HCT116 (cell line): ENCODE data around the gene TTC23L. TPM values are rescaled to one million over a fixed set of nuclear protein-coding genes. Genes with fewer than 3 reads are reported as not detected.

Experiments
- ATAC-seq: fragments of 200-7000 bp; cut with Tn5 transposase; 2 replicates; pipeline ENCODE4 v1.9.1; 2020; ENCODE audit warnings: mild to moderate bottlenecking, moderate library complexity
- BruUV-seq: library from RNA; stranded (reverse); fragments of 400-500 nt; replicated peaks from 2 replicates; lab custom pipeline; 2021; lab: Mats Ljungman, UMichigan
- CTCF ChIA-PET: fragments of 300-600 bp; sonication (Branson Sonifier 250); formaldehyde crosslinking; loops from one replicate; lab custom pipeline; 2021; ENCODE audit warnings: antibody characterized with exemption; lab: Charles Lee
- POLR2A ChIA-PET: fragments of 300-600, 350-600 bp; sonication (Branson Sonifier 250); formaldehyde crosslinking; loops from one replicate; lab custom pipeline; 2021; ENCODE audit warnings: antibody characterized with exemption; lab: Charles Lee
- RAD21 ChIA-PET, 2 experiments: fragments of 300-600 bp; sonication (Branson Sonifier 250); formaldehyde crosslinking; loops; one replicate each; lab custom pipeline; 2023; ENCODE audit warnings: low total read pairs in 2 of 2; ENCODE audit not compliant: uncharacterized antibody in 2 of 2, unreplicated experiment in 2 of 2, low non-redundant PET in 1 of 2; lab: Charles Lee
- DNase-seq: peaks from one replicate; pipeline ENCODE4 v3.0.0-alpha.2; 2010; ENCODE audit warnings: low read depth, low spot score
- H2AFZ ChIP-seq: fragments of 200-600 bp; shearing (Covaris generic), sonication (generic); 2 replicates; pipeline ENCODE4 v1.6.1; 2017; ENCODE audit warnings: low read depth, mixed run types, mixed read lengths, antibody characterized with exemption, low read length; ENCODE audit not compliant: poor library complexity, severe bottlenecking
- H3K27ac ChIP-seq: 2 replicates; pipeline ENCODE4 v1.5.1; 2012; ENCODE audit warnings: low read depth, low read length
- H3K27me3 ChIP-seq: fragments of 200-600 bp; sonication (generic); 2 replicates; pipeline ENCODE4 v1.6.1; 2016; ENCODE audit warnings: mixed run types, low read length, mixed read lengths; ENCODE audit not compliant: insufficient read depth
- H3K36me3 ChIP-seq, 2 experiments: fragments of 200-500 bp in 1 of 2; fragments of 200-600 bp in 1 of 2; sonication (Bioruptor generic) in 1 of 2; sonication (generic) in 1 of 2; 2 replicates each; pipeline versions ENCODE4 v1.5.1 to v1.6.1; 2014 to 2016; ENCODE audit warnings: low read length in 2 of 2, inconsistent platforms in 1 of 2, mixed read lengths in 1 of 2, mixed run types in 1 of 2; ENCODE audit not compliant: insufficient read depth in 2 of 2, control insufficient read depth in 1 of 2
- H3K4me1 ChIP-seq, 2 experiments: fragments of 200-600 bp in 1 of 2; sonication (generic) in 1 of 2; 2 replicates each; pipeline versions ENCODE4 v1.5.1 to v1.6.1; 2012 to 2017; ENCODE audit warnings: low read length in 2 of 2, inconsistent platforms in 1 of 2, mild to moderate bottlenecking in 1 of 2, mixed read lengths in 1 of 2, mixed run types in 1 of 2, moderate library complexity in 1 of 2; ENCODE audit not compliant: insufficient read depth in 2 of 2, control insufficient read depth in 1 of 2
- H3K4me2 ChIP-seq: fragments of 200-600 bp; sonication (generic); 2 replicates; pipeline ENCODE4 v1.6.1; 2017; ENCODE audit warnings: mixed run types, low read length, mixed read lengths
- H3K4me3 ChIP-seq, 2 experiments: fragments of 200-600 bp in 1 of 2; sonication (generic) in 1 of 2; replicated peaks in 1 of 2; 2 replicates each; pipeline ENCODE4 v1.5.1; 2011 to 2016; ENCODE audit warnings: low read length in 2 of 2, control low read depth in 1 of 2, low read depth in 1 of 2, mild to moderate bottlenecking in 1 of 2, mixed read lengths in 1 of 2, mixed run types in 1 of 2
- H3K79me2 ChIP-seq: fragments of 200-600 bp; sonication (generic); 2 replicates; pipeline ENCODE4 v1.6.1; 2017; ENCODE audit warnings: mild to moderate bottlenecking, mixed run types, low read length, moderate library complexity, mixed read lengths; ENCODE audit not compliant: insufficient read depth
- H3K9ac ChIP-seq: fragments of 200-600 bp; sonication (generic); 2 replicates; pipeline ENCODE4 v1.6.1; 2016; ENCODE audit warnings: low read length, mixed read lengths
- H3K9me2 ChIP-seq: fragments of 200-600 bp; sonication (generic), shearing (Covaris generic); 2 replicates; pipeline ENCODE4 v1.6.1; 2017; ENCODE audit warnings: mixed run types, mild to moderate bottlenecking, moderate library complexity; ENCODE audit not compliant: insufficient read depth
- H3K9me3 ChIP-seq, 2 experiments: fragments of 200-500 bp in 1 of 2; fragments of 200-600 bp in 1 of 2; sonication (Bioruptor generic) in 1 of 2; sonication (generic) in 1 of 2; 2 replicates each; pipeline ENCODE4 v1.6.1; 2014 to 2017; ENCODE audit warnings: low read length in 2 of 2, mixed read lengths in 2 of 2, inconsistent platforms in 1 of 2, low read depth in 1 of 2, mild to moderate bottlenecking in 1 of 2, mixed run types in 1 of 2, moderate library complexity in 1 of 2; ENCODE audit not compliant: control insufficient read depth in 1 of 2, insufficient read depth in 1 of 2
- H4K20me1 ChIP-seq: fragments of 200-600 bp; sonication (generic), shearing (Covaris generic); 2 replicates; pipeline ENCODE4 v1.6.1; 2017; ENCODE audit warnings: mixed run types, mild to moderate bottlenecking, moderate library complexity; ENCODE audit not compliant: insufficient read depth
- ATF3 ChIP-seq: IDR thresholded peaks from 2 replicates; pipeline ENCODE4 v1.6.1; 2012
- CBX3 ChIP-seq: IDR thresholded peaks from 2 replicates; pipeline ENCODE4 v1.6.1; 2012; ENCODE audit warnings: low read depth
- CEBPB ChIP-seq: IDR thresholded peaks from 2 replicates; pipeline ENCODE4 v1.6.1; 2012; ENCODE audit warnings: low read depth
- ELF1 ChIP-seq: IDR thresholded peaks from 2 replicates; pipeline ENCODE4 v1.6.1; 2012; ENCODE audit warnings: low read depth, borderline replicate concordance
- EZH2 ChIP-seq: fragments of 200-600 bp; sonication (generic); IDR thresholded peaks from 2 replicates; pipeline ENCODE4 v1.6.1; 2017; ENCODE audit warnings: antibody characterized with exemption, mixed run types
- FOSL1 ChIP-seq: IDR thresholded peaks from 2 replicates; pipeline ENCODE4 v1.6.1; 2012; ENCODE audit warnings: low read depth
- JUND ChIP-seq: IDR thresholded peaks from 2 replicates; pipeline ENCODE4 v1.6.1; 2012
- POLR2A ChIP-seq: IDR thresholded peaks from 2 replicates; pipeline ENCODE4 v1.7.0; 2011; ENCODE audit warnings: borderline replicate concordance; ENCODE audit not compliant: insufficient read depth, insufficient read length; ENCODE audit errors: extremely low read depth
- REST ChIP-seq: IDR thresholded peaks from 2 replicates; pipeline ENCODE4 v1.6.1; 2012; ENCODE audit warnings: low read depth
- SIN3A ChIP-seq: IDR thresholded peaks from 2 replicates; pipeline ENCODE4 v1.6.1; 2012; ENCODE audit warnings: low read depth
- SRF ChIP-seq: IDR thresholded peaks from 2 replicates; pipeline ENCODE4 v1.6.1; 2012; ENCODE audit warnings: low read depth
- TCF7L2 ChIP-seq: IDR thresholded peaks from 2 replicates; pipeline ENCODE4 v1.7.0; 2011; ENCODE audit warnings: borderline replicate concordance, inconsistent platforms; ENCODE audit not compliant: insufficient read depth, insufficient read length; ENCODE audit errors: extremely low read depth
- YY1 ChIP-seq: IDR thresholded peaks from 2 replicates; pipeline ENCODE4 v1.6.1; 2011; ENCODE audit warnings: low read length, low read depth, moderate library complexity, mild to moderate bottlenecking; ENCODE audit not compliant: insufficient replicate concordance; ENCODE audit errors: extremely low read depth
- ZBTB33 ChIP-seq: IDR thresholded peaks from 2 replicates; pipeline ENCODE4 v1.6.1; 2011; ENCODE audit warnings: mild to moderate bottlenecking, low read length, moderate library complexity; ENCODE audit not compliant: insufficient replicate concordance; ENCODE audit errors: extremely low read depth
- ZNF274 ChIP-seq: fragments of 200-500 bp; sonication (Bioruptor generic); IDR thresholded peaks from 2 replicates; pipeline ENCODE4 v1.6.1; 2014; ENCODE audit warnings: mild to moderate bottlenecking, low read depth, low read length, inconsistent platforms
- intact Hi-C: fragments of 100-400 bp; cut with micrococcal nuclease; formaldehyde crosslinking; loops from 2 replicates; pipeline ENCODE4 v1.10.0; 2022
- total RNA-seq: library from RNA; stranded (reverse); gene quantifications from one replicate; pipeline ENCODE4 v1.2.1, GENCODE V29; 2021; ENCODE audit not compliant: unreplicated experiment
- TF ChIP-seq, protein P1 (sequence below): IDR thresholded peaks from 2 replicates; pipeline ENCODE4 v1.6.1; 2012
- TF ChIP-seq, protein P2 (sequence below), 3 experiments: fragments of 200-600 bp in 1 of 3; sonication (generic) in 1 of 3; IDR thresholded peaks in 2 of 3; conservative IDR thresholded peaks in 1 of 3; 2 replicates each; pipeline ENCODE4 v1.5.1; 2012 to 2017; ENCODE audit warnings: low read depth in 2 of 3, low read length in 2 of 3, antibody characterized with exemption in 1 of 3, borderline replicate concordance in 1 of 3, control low read depth in 1 of 3, mild to moderate bottlenecking in 1 of 3, mixed read lengths in 1 of 3, mixed run types in 1 of 3, moderate library complexity in 1 of 3; ENCODE audit not compliant: insufficient read depth in 1 of 3

TTC23L gene
- total RNA-seq, 1 experiment from 2014 or later, result 1.0 TPM

- no peaks in the 10 kb centered on the region for H3K27me3 ChIP-seq
- peak; percentile 98 for ATAC-seq
- peak within 1 kb of the TSS; percentile 97 to 99 for H3K4me3 ChIP-seq
- RAD21 ChIA-PET, result interaction anchor here (0.8 to 1.0 kb wide), 2 partner anchors 14 to 88 kb away, joined by 4 to 6 read pairs; partner anchors contain the start of gene DNAJC21 (in 1 of the 2)
- peaks cover 15 to 27% of the 10 kb centered on the region in 2 experiments for H3K4me1 ChIP-seq
- intact Hi-C loops, result loop anchor here (1.0 kb wide), 1 partner anchor 14 kb away; the partner anchor contains the start of gene DNAJC21
- H3K9ac ChIP-seq, result peak within 1 kb of the TSS; percentile 97
- peak within 1 kb of the TSS; percentile 17 for H2AFZ ChIP-seq
- no peaks in the 10 kb centered on the region for H3K9me2 ChIP-seq
- peak within 1 kb of the TSS; percentile 81 for H3K27ac ChIP-seq
- H3K36me3 ChIP-seq, result peaks cover 19 to 29% of the 10 kb centered on the region in 2 experiments
- CTCF ChIA-PET, result interaction anchor here (1.0 to 1.6 kb wide), 3 partner anchors 9 to 429 kb away, joined by 4 to 6 read pairs (median 5); partner anchors contain the start of gene DNAJC21
- BruUV-seq, result TSS peak; percentile 60
- H3K4me2 ChIP-seq, result peak within 1 kb of the TSS; percentile 77
- peaks cover 92% of the 10 kb centered on the region for H3K79me2 ChIP-seq
- H3K9me3 ChIP-seq, result no peaks in the 10 kb centered on the region
- peaks cover 11% of the 10 kb centered on the region; the same call in 1 of the 2 replicates for H4K20me1 ChIP-seq
- peak; percentile 95 for DNase-seq
- POLR2A ChIA-PET, result interaction anchor here (0.8 to 1.7 kb wide), 7 partner anchors 8 to 229 kb away, joined by 3 to 26 read pairs (median 5); partner anchors contain the start of genes DNAJC21 and TTC23L
- TF ChIP-seq EZH2, result no peak
- no peak for TF ChIP-seq JUND
- no peak for TF ChIP-seq CEBPB
- no peak for TF ChIP-seq ATF3
- TF ChIP-seq POLR2A, result peak; percentile 82
- peak; percentile 70 for TF ChIP-seq TCF7L2
- TF ChIP-seq ZNF274, result no peak
- peak; percentile 88 for TF ChIP-seq CBX3
- TF ChIP-seq FOSL1, result no peak; the same call in 1 of the 2 replicates
- peak; percentile 96 for TF ChIP-seq YY1
- no peak for TF ChIP-seq REST
- peak; percentile 75 for TF ChIP-seq ZBTB33
- TF ChIP-seq SIN3A, result peak; percentile 92
- TF ChIP-seq ELF1, result peak; percentile 91
- TF ChIP-seq SRF, result peak; percentile 39; the same call in 1 of the 2 replicates
- TF ChIP-seq, protein P1, sequence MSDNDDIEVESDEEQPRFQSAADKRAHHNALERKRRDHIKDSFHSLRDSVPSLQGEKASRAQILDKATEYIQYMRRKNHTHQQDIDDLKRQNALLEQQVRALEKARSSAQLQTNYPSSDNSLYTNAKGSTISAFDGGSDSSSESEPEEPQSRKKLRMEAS, result peak; percentile 95
- TF ChIP-seq, protein P2, sequence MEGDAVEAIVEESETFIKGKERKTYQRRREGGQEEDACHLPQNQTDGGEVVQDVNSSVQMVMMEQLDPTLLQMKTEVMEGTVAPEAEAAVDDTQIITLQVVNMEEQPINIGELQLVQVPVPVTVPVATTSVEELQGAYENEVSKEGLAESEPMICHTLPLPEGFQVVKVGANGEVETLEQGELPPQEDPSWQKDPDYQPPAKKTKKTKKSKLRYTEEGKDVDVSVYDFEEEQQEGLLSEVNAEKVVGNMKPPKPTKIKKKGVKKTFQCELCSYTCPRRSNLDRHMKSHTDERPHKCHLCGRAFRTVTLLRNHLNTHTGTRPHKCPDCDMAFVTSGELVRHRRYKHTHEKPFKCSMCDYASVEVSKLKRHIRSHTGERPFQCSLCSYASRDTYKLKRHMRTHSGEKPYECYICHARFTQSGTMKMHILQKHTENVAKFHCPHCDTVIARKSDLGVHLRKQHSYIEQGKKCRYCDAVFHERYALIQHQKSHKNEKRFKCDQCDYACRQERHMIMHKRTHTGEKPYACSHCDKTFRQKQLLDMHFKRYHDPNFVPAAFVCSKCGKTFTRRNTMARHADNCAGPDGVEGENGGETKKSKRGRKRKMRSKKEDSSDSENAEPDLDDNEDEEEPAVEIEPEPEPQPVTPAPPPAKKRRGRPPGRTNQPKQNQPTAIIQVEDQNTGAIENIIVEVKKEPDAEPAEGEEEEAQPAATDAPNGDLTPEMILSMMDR (IDR thresholded peaks at IDR 0.05 in 2 of 3, conservative IDR thresholded peaks at IDR 0.05 in 1 of 3; ENCODE audit: borderline replicate concordance in 1 of 3, insufficient read depth in 1 of 3, low read depth in 2 of 3, low read length in 2 of 3), result no peak
Observed at GRCh38 chr5:34915139-34915855, 76.3 kb downstream of the TTC23L start, which contains the start of the genes BRIX1 and RAD1. BRIX1 (plus strand) TSS chr5:34915711; CDS start chr5:34915739, 28 bp downstream. RAD1 (minus strand) TSS chr5:34915504; CDS start chr5:34914892, 612 bp downstream.
